NK-92 (cell line): ENCODE results near the gene ZBTB39.
"Not testable (repeated sequence)": the region's sequence is repeated elsewhere in the genome, so short reads cannot be mapped to it uniquely, and the experiment has no call there.

ENCODE experiments used
- DNase-seq: peaks from one replicate; lab custom pipeline; 2025; ENCODE audit not compliant: unreplicated experiment; lab: John Stamatoyannopoulos, UW

ZBTB39 gene

GRCh38 chr12:56982578-56983236, 23.6 kb downstream of the ZBTB39 start:
- DNase-seq, result not testable (repeated sequence)

GRCh38 chr12:56980941-56981530, 25.3 kb downstream of the ZBTB39 start:
- no peak for DNase-seq

GRCh38 chr12:56980268-56980667, 26.1 kb downstream of the ZBTB39 start:
- DNase-seq, result no peak

GRCh38 chr12:56979628-56980027, 26.7 kb downstream of the ZBTB39 start:
- DNase-seq, result no peak

- no peak for DNase-seq
Measured at GRCh38 chr12:56978397-56979138, 27.8 kb downstream of the ZBTB39 start.

- DNase-seq, result not testable (repeated sequence)
Measured at GRCh38 chr12:56977361-56977760, 29.0 kb downstream of the ZBTB39 start.

- DNase-seq, result not testable (repeated sequence)
Measured at GRCh38 chr12:56974224-56974623, 32.1 kb downstream of the ZBTB39 start.

GRCh38 chr12:56968910-56969309, 37.4 kb downstream of the ZBTB39 start:
- not testable (repeated sequence) for DNase-seq

- not testable (repeated sequence) for DNase-seq
Measured at GRCh38 chr12:56965997-56966642, 40.2 kb downstream of the ZBTB39 start.

- not testable (repeated sequence) for DNase-seq
Measured at GRCh38 chr12:56965124-56965523, 41.2 kb downstream of the ZBTB39 start.

- not testable (repeated sequence) for DNase-seq
Measured at GRCh38 chr12:56963557-56963956, 42.8 kb downstream of the ZBTB39 start.

- not testable (repeated sequence) for DNase-seq
Measured at GRCh38 chr12:56962247-56962646, 44.1 kb downstream of the ZBTB39 start.

GRCh38 chr12:56958422-56958821, 47.9 kb downstream of the ZBTB39 start:
- no peak for DNase-seq

GRCh38 chr12:56957229-56958052, 48.9 kb downstream of the ZBTB39 start, which contains the start of gene RDH16:
Gene RDH16, minus strand, starts transcription at chr12:56957608. Its CDS starts 146 bp downstream, at chr12:56957462.
- DNase-seq, result no peak

- no peak for DNase-seq
Measured at GRCh38 chr12:56955631-56956256, 50.6 kb downstream of the ZBTB39 start.

- DNase-seq, result no peak
Measured at GRCh38 chr12:56954958-56955355, 51.4 kb downstream of the ZBTB39 start.

- DNase-seq, result no peak
Measured at GRCh38 chr12:56954057-56954957, 52.0 kb downstream of the ZBTB39 start.

- DNase-seq, result no peak
Measured at GRCh38 chr12:56953314-56953713, 53.0 kb downstream of the ZBTB39 start.
